PC-9 (cell line): ENCODE results near the gene IGFBP5. TPM values are rescaled to one million over a fixed set of nuclear protein-coding genes. Genes with fewer than 3 reads are reported as not detected.

ENCODE experiments used
- BruUV-seq: library from RNA; stranded (reverse); fragments of 400-500 nt; replicated peaks from 2 replicates; lab custom pipeline; 2021; lab: Mats Ljungman, UMichigan
- CTCF ChIA-PET: fragments of 300-600 bp; sonication (Branson Sonifier 250); formaldehyde crosslinking; loops from one replicate; lab custom pipeline; 2022; ENCODE audit warnings: antibody characterized with exemption; lab: Charles Lee
- POLR2A ChIA-PET: fragments of 300-600 bp; sonication (Branson Sonifier 250); formaldehyde crosslinking; loops from one replicate; lab custom pipeline; 2022; ENCODE audit warnings: antibody characterized with exemption; ENCODE audit not compliant: unreplicated experiment; lab: Charles Lee
- DNase-seq, 2 experiments: peaks; one replicate each; pipeline versions ENCODE4 v3.0.0 to v3.0.0-alpha.2; 2015 to 2022; ENCODE audit warnings: mixed read lengths in 1 of 2
- H2AFZ ChIP-seq: fragments of 200-600 bp; sonication (generic); 2 replicates; pipeline ENCODE4 v1.8.1; 2017; ENCODE audit warnings: antibody characterized with exemption
- H3F3A ChIP-seq: fragments of 200-600 bp; sonication (generic); 2 replicates; pipeline ENCODE4 v1.8.1; 2017; ENCODE audit warnings: antibody characterized with exemption, mild to moderate bottlenecking, low read depth; ENCODE audit not compliant: insufficient read depth
- H3K27ac ChIP-seq: fragments of 200-600 bp; sonication (generic); 2 replicates; pipeline ENCODE4 v1.6.1; 2016; ENCODE audit warnings: mixed run types
- H3K27me3 ChIP-seq: fragments of 200-600 bp; sonication (generic); 2 replicates; pipeline ENCODE4 v1.6.1; 2016; ENCODE audit warnings: low read depth, mixed run types; ENCODE audit not compliant: insufficient read depth
- H3K36me3 ChIP-seq: fragments of 200-600 bp; sonication (generic); 2 replicates; pipeline ENCODE4 v1.6.1; 2016; ENCODE audit warnings: low read depth, mixed run types
- H3K4me1 ChIP-seq: fragments of 200-600 bp; sonication (generic); replicated peaks from 2 replicates; pipeline ENCODE4 v1.6.1; 2016; ENCODE audit warnings: mixed run types; ENCODE audit not compliant: insufficient read depth
- H3K4me2 ChIP-seq: fragments of 200-600 bp; sonication (generic); 2 replicates; pipeline ENCODE4 v1.6.1; 2017; ENCODE audit warnings: mixed run types
- H3K4me3 ChIP-seq: fragments of 200-600 bp; sonication (generic); 2 replicates; pipeline ENCODE4 v1.6.1; 2016; ENCODE audit warnings: mixed run types
- H3K79me2 ChIP-seq: fragments of 200-600 bp; sonication (generic); 2 replicates; pipeline ENCODE4 v1.6.1; 2017; ENCODE audit warnings: low read depth, mixed run types
- H3K9me2 ChIP-seq: fragments of 200-600 bp; sonication (generic); 2 replicates; pipeline ENCODE4 v1.8.1; 2017; ENCODE audit warnings: mild to moderate bottlenecking; ENCODE audit not compliant: insufficient read depth
- H3K9me3 ChIP-seq: fragments of 200-600 bp; sonication (generic); 2 replicates; pipeline ENCODE4 v1.8.1; 2016; ENCODE audit warnings: low read depth; ENCODE audit not compliant: insufficient read depth
- H4K20me1 ChIP-seq: fragments of 200-600 bp; sonication (generic); 2 replicates; pipeline ENCODE4 v1.8.1; 2017; ENCODE audit not compliant: insufficient read depth
- EZH2 ChIP-seq: fragments of 200-600 bp; sonication (generic); IDR thresholded peaks from 2 replicates; pipeline ENCODE4 v1.8.0; 2017; ENCODE audit warnings: antibody characterized with exemption, low read depth
- intact Hi-C: fragments of 100-400 bp; cut with micrococcal nuclease; formaldehyde crosslinking; loops from one replicate; pipeline ENCODE4 v1.10.0; 2022; ENCODE audit not compliant: unreplicated experiment
- total RNA-seq: library from RNA; stranded (reverse); gene quantifications from 2 replicates; pipeline ENCODE4 v1.2.3, GENCODE V29; 2021
- TF ChIP-seq, protein P1 (sequence below): fragments of 200-600 bp; sonication (generic); conservative IDR thresholded peaks from 2 replicates; pipeline ENCODE4 v1.6.1; 2017; ENCODE audit warnings: mixed run types, antibody characterized with exemption, mild to moderate bottlenecking, moderate library complexity

Gene IGFBP5
- total RNA-seq, 1 experiment from 2014 or later: 5.5 TPM

DNA sequence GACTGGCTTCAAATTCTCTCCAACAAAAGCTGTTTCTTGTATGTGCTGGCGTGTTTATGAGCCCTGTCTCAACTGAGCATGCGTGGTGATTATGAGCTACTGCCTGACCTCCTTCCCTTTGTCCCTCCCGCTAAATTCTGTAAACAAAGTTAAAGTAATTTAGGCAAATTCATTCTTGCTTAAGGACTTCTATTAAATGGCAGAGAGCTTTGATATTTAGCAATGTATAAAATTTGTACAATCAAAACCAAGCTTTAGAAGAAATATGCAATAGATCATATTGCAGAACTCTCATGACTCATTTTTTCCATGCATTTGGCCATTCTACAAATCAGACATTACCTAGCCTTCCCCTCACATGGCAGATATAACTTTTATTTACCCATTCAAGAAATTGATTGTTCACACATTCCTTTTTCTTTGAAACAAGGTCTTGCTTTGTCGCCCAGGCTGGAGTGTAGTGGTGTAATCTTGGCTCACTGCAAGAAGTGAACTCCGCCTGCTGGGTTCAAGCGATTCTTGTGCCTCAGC, 43.9 kb downstream of the IGFBP5 start:
- Histone ChIP-seq H3K4me2 (no peak overlapping the region), H2AFZ (no peak overlapping the region), H3K36me3 (no peaks in the 10 kb centered on the region), H3K27me3 (no peaks in the 10 kb centered on the region), H3K9me3 (no peaks in the 10 kb centered on the region), H4K20me1 (no peaks in the 10 kb centered on the region), H3F3A (peaks cover 14% of the 10 kb centered on the region; the same call in 1 of the 2 replicates), H3K79me2 (no peaks in the 10 kb centered on the region; the same call in 1 of the 2 replicates), H3K4me3 (no peak overlapping the region), H3K27ac (peak overlapping the region; percentile 45; the same call in 1 of the 2 replicates), H3K4me1 (peaks cover 26% of the 10 kb centered on the region), H3K9me2 (no peaks in the 10 kb centered on the region)
- POLR2A ChIA-PET: interaction anchor here (1.0 kb wide), 1 partner anchor 153 kb away, joined by 5 read pairs; the partner anchor contains the start of gene RPL37A
- intact Hi-C loops: no loop called here
- no peak for DNase-seq
- CTCF ChIA-PET: no interaction called here
- TF ChIP-seq, protein P1, sequence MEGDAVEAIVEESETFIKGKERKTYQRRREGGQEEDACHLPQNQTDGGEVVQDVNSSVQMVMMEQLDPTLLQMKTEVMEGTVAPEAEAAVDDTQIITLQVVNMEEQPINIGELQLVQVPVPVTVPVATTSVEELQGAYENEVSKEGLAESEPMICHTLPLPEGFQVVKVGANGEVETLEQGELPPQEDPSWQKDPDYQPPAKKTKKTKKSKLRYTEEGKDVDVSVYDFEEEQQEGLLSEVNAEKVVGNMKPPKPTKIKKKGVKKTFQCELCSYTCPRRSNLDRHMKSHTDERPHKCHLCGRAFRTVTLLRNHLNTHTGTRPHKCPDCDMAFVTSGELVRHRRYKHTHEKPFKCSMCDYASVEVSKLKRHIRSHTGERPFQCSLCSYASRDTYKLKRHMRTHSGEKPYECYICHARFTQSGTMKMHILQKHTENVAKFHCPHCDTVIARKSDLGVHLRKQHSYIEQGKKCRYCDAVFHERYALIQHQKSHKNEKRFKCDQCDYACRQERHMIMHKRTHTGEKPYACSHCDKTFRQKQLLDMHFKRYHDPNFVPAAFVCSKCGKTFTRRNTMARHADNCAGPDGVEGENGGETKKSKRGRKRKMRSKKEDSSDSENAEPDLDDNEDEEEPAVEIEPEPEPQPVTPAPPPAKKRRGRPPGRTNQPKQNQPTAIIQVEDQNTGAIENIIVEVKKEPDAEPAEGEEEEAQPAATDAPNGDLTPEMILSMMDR: no peak
- TF ChIP-seq EZH2: no peak
- no TSS peak for BruUV-seq

- Histone ChIP-seq H3K9me3 (no peaks in the 10 kb centered on the region), H3K4me2 (no peak overlapping the region), H4K20me1 (no peaks in the 10 kb centered on the region), H3K27me3 (no peaks in the 10 kb centered on the region), H3K4me1 (peaks cover 26% of the 10 kb centered on the region), H3K79me2 (no peaks in the 10 kb centered on the region), H3F3A (peaks cover 14% of the 10 kb centered on the region; the same call in 1 of the 2 replicates), H3K36me3 (no peaks in the 10 kb centered on the region), H3K9me2 (no peaks in the 10 kb centered on the region), H2AFZ (no peak overlapping the region), H3K27ac (no peak overlapping the region), H3K4me3 (no peak overlapping the region)
- no peak for DNase-seq
- no TSS peak for BruUV-seq
- TF ChIP-seq EZH2: no peak
- TF ChIP-seq, protein P1: no peak
- ChIA-PET CTCF (no interaction called here), POLR2A (interaction anchor here (1.0 kb wide), 1 partner anchor 152 kb away, joined by 5 read pairs; the partner anchor contains the start of gene RPL37A)
- intact Hi-C loops: no loop called here
These were observed 44.6 kb downstream of the IGFBP5 start for GRCh38 chr2:216650626-216651257.

- no peaks in the 10 kb centered on the region for H3K79me2 ChIP-seq
- no peak overlapping the region for H3K27ac ChIP-seq
- ChIA-PET POLR2A (no interaction called here), CTCF (no interaction called here)
- intact Hi-C loops: no loop called here
- TF ChIP-seq, protein P1: no peak
- TF ChIP-seq EZH2: no peak
- no peaks in the 10 kb centered on the region for H3K36me3 ChIP-seq
- no TSS peak for BruUV-seq
- H2AFZ ChIP-seq: no peak overlapping the region
- no peak overlapping the region for H3K4me3 ChIP-seq
- no peaks in the 10 kb centered on the region for H4K20me1 ChIP-seq
- H3K9me3 ChIP-seq: no peaks in the 10 kb centered on the region
- H3F3A ChIP-seq: peaks cover 14% of the 10 kb centered on the region; the same call in 1 of the 2 replicates
- H3K4me2 ChIP-seq: no peak overlapping the region
- DNase-seq: no peak
- no peaks in the 10 kb centered on the region for H3K27me3 ChIP-seq
- peaks cover 35% of the 10 kb centered on the region for H3K4me1 ChIP-seq
- H3K9me2 ChIP-seq: no peaks in the 10 kb centered on the region
These were observed 45.8 kb downstream of the IGFBP5 start for GRCh38 chr2:216649574-216649973.
